GM18499 (cell line): ENCODE measurements around the gene POLR1G.

Experiments
- ATAC-seq: cut with Tn5 transposase; IDR thresholded peaks from one replicate; pipeline ENCODE4 v1.9.1; 2021; ENCODE audit warnings: moderate number of reproducible peaks; ENCODE audit not compliant: insufficient read depth, unreplicated experiment

Gene POLR1G, protein sequence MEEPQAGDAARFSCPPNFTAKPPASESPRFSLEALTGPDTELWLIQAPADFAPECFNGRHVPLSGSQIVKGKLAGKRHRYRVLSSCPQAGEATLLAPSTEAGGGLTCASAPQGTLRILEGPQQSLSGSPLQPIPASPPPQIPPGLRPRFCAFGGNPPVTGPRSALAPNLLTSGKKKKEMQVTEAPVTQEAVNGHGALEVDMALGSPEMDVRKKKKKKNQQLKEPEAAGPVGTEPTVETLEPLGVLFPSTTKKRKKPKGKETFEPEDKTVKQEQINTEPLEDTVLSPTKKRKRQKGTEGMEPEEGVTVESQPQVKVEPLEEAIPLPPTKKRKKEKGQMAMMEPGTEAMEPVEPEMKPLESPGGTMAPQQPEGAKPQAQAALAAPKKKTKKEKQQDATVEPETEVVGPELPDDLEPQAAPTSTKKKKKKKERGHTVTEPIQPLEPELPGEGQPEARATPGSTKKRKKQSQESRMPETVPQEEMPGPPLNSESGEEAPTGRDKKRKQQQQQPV

DNA sequence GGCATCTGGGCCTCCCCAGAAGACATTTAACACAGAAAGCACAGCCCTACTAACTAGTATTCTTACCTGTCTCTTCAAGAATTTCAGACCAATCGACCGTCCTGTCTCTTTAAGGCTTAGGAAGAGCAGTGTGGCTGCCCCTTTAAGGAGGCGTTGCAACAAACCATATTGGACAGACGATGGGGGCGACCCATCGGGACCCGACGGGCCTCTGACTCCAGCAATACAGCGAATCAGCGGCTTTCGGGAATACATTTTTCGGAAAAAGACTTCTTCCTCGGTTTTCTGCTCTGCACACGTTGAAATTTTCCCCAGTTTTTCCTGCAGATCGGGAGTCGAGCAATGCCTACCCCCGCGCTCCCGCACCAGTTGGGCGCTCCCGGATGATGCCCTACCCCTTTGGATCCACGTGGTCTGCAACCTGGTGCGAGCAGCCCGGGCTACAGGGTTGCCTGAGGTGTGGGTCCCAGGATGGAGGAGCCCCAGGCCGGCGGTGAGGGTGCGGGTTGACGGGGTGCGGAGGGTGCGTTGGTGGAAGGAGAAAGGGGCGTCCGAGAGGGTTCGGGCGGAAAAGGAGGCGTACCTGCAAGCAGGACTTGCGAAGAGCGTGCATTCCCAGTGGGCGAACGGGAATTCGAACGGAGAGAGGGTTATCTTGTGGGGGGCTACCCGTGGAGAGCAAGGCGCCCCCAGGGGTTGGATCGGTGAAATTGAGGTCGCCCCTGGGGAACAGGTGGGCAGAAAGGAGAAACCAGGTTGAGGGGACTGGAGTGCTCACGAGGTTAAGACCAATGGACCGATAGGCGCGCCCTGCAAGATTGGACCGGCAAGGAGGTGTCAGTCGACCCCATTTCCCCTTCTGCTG, at the start of gene POLR1G:
Gene POLR1G (plus strand): TSS at position 419 of the 865 bp plus-strand sequence. CDS start 53 bp downstream, at position 472.
- peak; percentile 50 for ATAC-seq

DNA sequence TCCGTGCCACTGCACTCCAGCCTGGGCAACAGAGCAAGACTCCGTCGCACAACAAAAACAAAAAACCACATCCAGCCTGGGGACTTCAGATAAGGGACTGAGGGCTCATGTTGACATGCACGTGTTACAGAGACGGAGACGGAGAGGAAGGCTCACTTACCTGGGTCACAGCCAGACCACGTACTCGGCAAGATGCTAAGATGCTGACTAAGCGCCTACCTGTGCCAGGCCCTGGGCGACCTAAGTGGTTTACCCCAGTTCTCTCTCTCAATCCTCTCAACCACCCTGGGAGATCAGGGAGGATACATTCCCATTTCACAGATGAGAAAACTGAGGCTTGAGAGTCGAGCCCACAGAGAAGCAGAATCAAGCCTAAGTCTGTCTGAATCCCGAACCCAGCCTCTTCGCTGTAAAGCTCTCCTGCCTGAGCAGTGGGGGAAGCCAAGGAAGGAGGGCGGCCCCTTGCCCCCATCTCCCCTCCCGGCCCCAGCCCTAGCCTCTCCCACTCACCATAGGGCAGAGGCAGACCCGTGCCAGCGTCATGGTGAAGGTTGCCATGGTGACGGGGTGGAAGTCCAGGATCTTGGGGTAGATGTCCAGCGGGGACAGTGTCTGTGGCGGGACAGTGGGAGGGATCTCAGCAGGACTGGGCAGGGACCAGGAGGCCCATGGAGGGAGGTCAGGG, 49.5 kb upstream of the POLR1G start:
- no peak for ATAC-seq

DNA sequence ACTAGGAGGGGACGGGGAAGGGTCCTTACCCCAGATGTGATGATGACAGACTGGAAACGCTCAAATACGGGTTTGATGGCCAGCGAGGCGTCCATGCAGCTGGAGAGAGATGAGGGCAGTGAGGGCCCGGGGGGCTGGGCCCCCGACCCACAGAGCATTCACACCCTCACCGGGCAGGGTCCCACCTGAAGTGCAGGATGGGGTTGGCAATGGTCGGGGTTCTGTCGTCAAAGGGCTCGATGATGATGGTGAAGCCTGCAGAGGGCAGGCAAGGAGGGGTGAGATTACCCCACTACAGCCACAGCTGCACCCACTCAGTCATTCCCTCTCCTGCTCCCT, 49.0 kb upstream of the POLR1G start:
- ATAC-seq: no peak

DNA sequence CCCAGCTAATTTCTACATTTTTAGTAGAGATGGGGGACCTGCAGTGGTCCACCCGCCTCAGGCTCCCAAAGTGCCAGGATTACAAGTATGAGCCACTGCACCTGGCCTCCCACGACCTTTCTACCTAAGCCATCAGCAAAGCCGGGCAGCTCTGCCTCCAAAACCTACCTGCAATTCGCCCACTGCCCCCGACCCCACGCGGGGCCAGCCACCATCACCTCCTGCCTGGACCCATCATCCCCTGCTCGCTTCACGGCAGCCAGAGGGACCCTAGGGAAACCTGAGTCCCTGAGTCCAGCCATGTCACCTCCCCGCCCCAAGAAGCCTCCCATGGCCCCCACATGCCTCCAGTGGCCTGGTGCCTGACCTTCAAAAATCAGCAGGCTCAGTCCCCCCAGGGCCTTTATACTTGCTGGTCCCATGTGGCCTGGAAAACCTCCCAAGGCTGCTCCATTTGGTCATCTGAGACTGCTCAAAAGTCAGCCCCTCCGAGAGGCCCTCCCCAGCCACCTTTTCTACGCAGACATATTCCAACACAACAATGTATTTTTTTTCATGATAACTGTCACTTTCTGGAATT, 48.1 kb upstream of the POLR1G start:
- ATAC-seq: no peak

DNA sequence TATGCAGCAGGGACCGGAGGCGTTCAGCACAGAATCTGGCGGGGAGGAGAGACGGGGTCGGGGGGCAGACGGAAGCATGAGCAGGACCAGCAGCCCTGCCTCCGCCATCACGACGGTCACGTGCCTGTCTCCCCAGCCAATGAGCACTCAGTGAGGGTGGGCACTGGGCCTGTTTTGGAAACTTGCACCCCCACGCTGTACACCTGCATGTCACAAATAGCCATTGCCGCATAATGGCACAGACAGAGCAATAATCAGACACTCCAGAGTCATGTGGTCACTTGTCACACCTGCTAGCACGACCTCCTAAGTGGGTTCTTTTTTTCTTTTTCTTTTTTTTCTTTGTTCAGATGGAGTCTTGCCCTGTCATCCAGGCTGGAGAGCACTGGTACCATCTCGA, 44.8 kb upstream of the POLR1G start:
- ATAC-seq: no peak

DNA sequence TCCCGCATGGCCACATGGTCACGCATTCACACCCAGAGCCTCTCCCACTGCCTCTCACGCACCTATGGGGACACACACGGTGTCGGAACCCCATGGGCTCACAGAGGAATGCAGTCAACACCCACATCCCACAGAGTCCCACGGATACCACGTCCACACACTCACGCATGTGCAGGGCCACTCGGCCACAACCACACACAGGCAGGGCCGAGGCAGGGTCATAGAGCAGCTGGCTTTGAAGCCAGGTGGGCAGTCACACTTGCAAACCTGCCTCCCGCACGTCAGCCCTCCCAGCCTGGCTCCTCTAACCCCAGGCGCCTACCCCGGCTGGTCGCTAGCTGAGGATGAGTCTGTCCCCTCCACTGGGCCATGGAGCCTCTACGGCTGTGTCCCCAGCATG, 44.2 kb upstream of the POLR1G start:
- ATAC-seq: no peak

DNA sequence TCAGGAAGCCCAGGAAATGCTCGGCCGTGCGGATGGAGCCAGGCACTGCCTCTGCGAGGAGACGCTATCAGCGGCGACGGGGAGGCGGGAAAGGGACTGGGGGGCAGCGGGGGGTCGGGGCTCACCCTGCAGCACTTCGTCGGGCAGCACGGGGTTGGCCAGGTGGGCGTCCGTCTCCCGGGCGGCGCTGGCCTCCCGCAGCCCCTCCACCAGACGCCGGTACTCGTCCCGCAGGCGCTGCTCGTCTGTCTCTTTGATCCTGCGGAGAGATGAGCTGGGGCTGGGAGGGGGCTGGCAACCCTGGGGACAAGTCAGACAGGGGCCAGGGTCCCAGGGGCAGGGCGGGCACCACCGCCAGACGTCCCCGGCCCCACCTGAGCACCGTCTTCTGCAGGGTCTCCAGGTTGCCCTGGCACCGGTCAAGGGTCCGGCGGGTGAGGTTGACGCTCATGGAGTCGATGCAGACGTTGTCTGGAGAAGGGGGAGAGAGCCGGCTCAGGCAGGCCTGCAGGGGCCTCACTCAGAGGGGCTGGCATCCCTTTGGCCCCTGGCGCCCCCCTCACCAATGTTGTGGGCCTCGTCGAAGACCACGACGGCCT, 42.5 kb upstream of the POLR1G start:
- ATAC-seq: no peak

DNA sequence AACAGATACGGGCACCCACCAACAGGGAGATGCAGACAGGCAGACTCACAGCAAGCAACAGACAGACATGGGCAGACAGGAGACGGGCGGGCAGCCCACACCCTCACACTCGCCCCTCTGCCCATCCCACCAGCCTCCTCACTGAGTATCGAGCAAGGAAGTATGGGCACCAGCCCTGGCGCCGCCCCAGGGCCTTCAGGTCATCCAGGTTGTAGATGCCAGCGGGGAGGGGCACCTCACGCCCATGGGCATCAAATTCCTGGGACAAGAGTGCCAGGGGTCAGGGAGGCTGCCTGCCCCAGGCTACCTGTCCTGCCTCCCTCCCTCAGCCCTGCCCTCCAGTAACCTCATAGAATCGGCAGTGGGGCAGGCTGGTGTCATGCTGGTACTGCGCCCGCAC, 41.7 kb upstream of the POLR1G start:
- no peak for ATAC-seq

DNA sequence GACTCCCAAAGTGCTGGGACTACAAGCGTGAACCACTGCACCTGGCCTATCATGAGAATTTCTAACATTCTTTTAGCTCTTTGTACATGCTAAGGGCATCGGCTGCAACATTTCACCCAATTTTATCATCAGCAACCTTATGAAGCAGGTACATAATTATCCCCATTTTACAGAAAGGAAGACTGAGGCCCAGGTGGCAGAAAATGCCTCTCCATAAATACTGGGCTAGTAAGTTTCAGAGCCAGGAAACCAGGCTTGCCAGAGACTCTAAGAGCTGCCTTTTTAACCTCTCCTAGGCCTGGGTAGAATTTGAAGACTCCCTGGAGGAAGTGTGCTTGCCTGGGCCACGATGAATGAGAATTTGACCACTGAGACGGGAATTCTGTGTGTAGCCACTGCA, 38.3 kb upstream of the POLR1G start:
- no peak for ATAC-seq

DNA sequence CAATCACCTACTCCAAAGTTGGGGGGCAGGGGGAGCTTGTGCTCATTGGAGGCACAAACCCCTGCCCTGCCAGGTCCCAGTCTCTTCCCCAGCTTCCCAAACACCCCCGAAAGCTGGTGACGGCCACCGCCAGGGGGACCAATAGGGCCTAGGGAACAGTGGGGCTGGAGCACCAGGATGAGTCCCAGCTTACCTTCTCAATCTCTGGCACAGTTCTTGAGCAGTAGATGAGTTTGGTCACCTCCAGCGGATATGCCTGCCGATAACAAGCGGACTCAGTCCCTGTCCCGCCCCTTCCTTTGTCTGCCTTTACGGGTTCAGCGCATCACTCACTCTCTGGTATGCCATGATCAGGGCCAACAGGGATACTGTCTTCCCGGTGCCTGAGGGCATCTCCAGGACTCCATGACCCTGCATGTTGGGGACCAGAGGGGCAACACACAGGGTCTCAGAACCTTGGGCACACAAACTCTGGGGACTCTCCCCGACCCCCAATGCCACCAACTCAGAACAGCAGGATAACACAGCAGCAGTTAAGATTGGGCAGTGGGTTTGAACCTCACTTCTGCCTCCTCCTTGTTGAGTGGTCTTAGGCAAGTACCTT, 37.6 kb upstream of the POLR1G start:
- ATAC-seq: no peak

DNA sequence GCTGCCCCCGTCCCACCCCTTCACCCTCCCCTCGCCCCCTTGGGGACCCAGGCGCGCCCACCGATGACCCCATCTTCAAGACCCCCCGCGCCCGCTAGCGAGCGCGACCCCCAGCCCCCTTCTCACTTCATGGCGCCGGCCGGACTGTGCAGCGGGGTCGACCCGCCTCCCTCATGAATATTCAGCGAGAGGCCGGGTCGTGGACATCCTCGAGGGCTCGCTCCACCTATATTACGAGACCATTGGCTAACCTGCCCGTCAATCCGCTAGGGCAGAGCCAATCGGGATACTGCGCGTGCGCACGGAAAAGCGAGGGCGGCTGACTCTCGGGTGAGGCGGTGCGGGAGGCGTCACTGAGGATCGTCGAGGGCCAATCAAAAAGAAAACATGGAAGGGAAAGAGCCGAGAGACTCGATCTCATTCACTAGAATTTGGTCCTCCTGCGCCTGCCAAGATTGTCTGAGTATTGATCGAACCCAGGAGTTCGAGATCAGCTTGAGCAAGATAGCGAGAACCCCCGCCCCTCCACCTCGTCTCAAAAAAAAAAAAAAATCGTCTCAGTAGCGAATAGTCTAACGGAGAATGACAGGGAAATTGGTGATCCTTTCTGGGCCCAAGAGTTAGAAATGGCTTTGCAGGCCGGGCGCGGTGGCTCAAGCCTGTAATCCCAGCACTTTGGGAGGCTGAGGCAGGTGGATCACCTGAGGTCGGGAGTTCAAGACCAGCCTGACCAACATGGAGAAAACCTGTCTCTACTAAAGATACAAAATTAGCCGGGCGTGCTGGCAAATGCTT, 35.8 kb upstream of the POLR1G start, which contains the start of gene ERCC2:
Gene ERCC2 (minus strand): TSS at position 164 of the 795 bp plus-strand sequence. CDS start 33 bp downstream, at position 131.
- ATAC-seq: peak; percentile 70

DNA sequence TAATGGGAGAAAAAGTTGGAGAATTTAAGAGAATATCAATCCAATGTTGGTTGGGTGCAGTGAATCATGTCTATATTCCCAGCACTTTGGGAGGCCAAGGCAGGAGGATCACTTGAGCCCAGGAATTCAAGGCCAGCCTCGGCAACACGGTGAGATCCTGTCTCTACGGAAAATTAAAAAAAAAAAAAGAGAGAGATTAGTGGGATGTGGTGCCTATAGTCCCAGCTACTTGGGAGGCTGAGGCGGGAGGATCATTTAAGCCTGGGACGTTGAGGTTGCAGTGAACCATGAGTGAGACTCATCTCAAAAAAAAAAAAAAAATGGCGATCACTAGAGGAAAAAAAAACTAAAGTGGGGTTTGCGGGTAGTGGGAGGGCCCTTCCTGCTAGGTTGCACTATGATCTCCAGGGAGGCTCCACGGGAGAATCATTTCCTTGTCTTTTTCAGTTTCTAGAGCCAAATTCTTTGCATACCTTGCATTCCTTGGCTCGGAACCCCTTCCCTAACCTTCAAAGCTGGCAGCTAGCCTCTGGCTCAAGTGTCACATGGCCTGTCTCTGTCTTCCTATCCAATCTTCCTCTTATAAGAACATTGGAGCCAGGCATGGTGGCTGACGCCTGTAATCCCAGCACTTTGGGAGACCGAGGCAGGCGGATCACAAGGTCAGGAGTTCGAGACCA, 30.3 kb upstream of the POLR1G start:
- ATAC-seq: no peak

DNA sequence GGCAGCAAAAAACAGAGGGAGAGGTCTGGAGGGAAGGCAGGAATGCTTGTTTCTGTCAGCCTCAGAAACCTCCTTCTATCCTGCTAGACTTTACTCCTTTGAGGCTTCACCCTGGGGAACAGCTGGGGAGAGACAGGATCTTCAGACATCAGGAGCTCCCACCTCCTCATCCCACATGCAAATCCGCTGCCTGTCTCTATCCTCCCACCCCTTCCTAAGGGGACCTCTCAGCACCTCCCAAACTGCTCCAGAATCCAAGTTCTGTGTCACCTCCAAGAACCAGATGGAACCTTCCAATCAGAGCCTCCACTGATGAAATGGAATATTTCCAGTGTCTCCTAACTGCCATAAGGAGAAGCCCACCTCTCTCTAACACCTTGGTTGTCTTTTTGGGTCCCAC, 26.3 kb upstream of the POLR1G start:
- no peak for ATAC-seq

DNA sequence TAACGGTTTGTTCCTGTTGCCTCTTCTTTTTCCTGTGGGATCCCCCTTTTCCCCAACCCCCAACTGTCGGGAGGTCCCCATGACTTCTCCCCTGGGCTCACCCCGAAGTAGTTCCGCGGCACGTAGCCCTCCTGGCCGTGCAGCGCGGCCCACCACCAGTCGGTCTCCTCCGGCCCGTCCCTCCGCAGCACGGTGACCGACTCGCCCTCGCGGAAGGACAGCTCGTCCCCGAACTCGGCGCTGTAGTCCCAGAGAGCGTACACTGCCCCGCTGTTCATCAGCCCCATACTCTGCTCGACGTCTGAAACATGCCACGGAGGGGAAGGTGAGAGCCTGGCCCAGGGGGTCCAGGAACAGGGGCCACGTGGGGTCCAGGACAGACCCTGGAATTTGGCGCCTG, 24.0 kb upstream of the POLR1G start:
- no peak for ATAC-seq

DNA sequence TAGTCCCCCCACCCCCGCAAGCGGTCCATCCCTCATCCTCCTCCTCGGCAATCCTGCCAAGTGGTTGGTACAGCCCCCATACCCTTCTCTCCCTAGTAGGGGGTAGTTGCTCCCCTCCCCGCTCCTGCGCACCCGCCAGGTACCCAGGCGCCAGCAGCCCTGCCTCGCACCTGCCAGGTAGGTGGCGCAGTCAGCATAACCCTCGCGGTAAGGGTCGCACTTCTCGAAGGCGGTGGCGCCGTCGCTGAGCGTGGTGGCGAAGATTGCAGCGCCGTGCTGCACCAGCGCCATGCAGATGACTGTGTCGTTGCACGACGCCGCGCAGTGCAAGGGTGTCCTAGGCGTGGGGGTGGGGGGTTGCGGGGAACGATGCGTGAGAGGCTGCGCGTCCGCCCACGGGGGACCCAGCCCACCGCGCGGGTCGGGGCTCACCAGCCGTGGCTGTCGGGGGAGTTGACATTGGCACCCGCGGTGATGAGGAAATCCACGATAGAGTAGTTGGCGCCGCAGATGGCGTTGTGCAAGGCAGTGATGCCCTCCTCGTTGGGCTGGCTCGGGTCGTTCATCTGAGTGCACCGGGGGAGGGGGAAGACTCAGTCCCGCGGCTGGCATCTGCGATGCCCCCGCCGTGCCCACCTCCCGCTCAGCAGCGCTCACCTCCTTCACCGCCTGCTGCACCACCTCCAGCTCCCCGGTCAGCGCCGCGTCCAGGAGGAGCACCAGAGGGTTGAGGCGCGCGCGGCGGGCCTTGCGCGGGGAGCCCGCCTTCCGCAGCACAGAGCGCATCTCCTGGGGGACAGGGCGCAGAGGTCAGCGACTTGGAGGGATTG, 20.8 kb upstream of the POLR1G start:
- no peak for ATAC-seq

DNA sequence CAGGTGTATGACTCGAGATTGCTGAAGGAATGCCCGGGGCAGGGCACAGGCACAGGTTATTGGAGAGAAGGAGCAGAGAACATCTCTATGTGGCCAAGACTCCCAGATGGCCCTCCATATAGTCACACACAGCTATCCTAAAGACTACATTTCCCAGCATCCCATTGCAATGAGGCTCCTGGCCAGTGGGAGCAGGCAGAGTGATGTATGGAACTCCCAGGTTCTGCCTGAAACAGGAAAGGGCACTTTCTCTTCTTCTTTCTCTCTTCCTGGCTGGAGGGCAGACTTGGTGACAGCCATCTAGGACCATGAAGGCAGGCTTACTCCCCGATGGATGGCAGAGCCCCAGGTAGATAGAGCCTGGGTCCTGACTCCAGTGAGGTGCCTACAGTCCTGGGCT, 15.1 kb upstream of the POLR1G start:
- ATAC-seq: no peak

DNA sequence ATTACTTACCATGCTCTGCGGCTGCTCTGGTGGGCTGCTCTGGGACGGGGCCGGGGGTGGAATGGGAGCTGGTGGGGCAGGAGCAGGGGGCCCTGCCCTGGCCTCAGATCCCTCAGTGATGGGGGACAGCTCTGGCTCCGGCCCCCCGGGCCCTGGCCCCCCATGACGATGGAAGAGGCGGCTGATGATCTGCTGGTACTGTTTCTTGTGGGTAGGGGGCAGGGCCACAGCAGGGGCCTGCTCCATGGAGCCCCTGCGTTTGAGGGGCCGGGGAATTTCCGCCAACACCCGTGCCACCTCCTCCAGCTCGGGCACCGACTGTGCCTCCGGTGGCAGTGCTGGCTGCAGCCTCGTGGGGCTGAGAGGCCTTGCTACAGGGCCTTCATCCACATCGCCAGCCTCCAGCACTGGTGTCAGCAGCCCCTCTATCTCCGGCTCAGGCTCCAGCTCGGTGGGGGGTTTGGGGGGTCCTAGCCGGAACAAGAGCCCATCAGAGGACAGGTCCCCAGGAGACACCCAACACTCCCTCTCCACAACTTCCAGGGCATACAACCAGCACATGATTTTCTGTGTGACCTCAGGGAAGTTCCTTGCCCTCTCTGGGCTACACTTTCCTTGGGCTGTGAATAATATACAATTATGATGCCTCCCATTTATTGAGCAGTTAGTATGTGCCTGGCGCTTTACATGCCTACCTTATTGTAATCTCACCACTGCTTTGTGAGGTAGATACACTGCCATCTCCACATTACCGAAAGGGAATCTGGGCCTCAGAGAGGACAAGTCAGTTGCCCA, 14.4 kb upstream of the POLR1G start:
- ATAC-seq: no peak
